T-helper 22 cell (primary cell): ENCODE data around the gene REXO2.
A peak's percentile ranks its signal among the peaks of the same experiment; 100 is the strongest.

Experiments
- DNase-seq: peaks from one replicate; pipeline ENCODE4 v3.0.0-alpha.2; 2020; ENCODE audit warnings: low read depth

REXO2 gene

DNA sequence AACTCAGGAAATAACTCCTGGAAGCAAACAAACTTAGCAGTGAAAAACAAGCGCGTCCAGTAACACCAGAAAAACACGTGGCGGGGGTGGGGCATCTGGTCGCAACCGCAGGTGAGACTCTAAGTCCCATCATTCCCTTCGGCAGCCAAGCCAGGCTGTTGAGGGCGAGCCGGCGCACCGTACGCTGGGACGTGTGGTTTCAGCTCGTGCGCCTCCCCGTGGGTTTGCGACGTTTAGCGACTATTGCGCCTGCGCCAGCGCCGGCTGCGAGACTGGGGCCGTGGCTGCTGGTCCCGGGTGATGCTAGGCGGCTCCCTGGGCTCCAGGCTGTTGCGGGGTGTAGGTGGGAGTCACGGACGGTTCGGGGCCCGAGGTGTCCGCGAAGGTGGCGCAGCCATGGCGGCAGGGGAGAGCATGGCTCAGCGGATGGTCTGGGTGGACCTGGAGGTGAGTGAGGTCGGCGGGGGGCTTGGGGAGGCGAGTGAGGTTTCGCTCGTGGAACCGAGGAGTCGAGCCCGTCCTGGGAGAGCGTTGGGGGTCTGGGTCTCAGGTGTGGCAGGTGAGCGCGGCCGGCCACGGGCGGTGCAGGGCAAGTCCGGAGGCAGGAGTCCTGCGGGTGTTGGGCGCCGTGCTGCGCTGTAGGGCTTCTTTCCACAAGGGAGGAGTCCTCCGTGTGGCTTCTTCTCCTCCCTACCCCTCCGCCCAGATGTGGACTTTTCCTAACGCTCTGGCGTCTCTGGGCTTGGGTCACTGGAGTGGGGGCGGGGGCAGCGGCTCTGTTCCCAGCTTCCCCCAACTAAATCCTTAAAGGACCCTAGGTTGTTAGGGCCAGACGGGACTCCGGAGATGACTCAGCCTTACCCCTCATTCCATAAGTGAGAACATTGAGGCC, at the start of gene REXO2:
Gene REXO2, plus strand, starts transcription at position 239 of the 892 bp plus-strand sequence. Its CDS starts 62 bp downstream, at position 301.
- DNase-seq: peak; percentile 90

DNA sequence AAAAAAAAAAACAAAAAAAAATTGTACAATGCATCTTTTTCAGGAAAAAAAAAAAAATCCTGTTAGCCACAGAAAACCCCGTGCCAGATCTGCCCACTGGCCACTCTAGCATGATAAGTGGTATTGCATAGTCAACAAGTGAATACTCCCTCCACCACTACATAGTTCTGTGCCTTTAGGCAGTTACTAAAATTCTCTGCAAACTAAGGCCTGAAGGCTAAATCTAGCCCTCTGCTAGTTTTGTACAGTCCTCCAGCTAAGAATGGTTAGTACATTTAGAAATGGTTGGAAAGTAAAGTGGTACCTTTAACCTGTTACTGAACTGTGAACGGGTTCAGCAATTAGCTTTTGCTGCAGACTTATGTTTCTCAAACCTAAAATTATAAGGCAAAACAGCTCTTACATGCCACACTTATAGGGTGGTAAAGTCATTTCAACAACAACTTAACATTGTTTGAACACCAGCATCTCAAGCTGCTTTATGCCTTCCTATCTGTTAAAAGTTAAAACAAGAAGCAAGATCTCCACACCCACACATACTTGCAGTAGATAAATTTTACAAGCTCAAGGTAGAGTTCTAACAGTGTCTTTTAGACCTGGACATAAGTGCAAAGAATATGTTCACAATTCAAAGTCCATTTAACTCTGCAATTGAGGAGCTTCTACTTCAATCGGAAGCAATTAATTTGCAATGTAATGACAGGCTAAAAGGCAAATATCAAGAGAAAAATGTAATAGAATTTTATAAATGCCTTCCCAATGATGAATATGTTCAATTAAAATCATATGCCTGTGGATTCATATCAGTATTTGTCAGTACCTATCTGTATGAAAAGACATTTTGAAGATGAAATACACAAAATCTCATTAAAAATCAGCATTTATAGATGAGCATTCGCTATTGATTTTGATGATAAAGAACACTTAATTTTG, 46.3 kb upstream of the REXO2 start:
- no peak for DNase-seq

DNA sequence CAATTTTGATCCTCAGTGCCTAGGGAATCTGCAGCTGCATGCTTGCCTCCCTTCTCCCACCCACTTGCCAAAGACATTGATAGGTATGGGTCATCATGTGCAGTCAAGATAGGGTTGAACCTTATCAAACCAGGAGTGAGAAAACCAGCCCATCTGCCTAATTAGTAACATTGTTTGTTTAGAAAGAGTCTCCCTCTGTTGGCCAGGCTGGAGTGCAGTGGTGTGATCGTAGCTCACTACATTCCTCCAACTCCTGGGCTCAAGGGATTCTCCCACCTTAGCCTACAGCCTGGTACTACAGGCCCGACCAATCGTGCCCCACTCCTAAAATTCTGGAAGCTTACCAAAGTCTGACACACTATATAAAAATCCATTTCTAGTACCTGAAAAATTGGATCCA, 43.5 kb upstream of the REXO2 start:
- DNase-seq: no peak

DNA sequence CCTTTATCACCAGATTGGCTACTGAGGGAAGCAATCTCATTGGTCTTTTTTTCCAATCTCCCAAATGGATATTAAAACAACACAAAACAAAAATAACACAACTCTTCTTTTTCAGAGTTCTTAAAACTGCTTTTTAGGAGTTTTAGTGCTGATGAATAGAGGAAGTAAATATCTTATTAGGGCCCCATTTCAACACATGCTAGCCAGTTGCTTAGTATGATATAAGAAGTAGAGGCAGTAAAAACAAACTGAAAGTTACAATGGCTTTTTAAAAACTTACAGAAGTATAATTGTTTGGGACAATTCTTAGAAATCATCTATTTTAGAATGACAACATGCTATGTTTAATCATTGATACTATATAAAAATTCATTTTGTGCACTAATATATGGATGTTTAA, 42.4 kb upstream of the REXO2 start:
- DNase-seq: no peak

DNA sequence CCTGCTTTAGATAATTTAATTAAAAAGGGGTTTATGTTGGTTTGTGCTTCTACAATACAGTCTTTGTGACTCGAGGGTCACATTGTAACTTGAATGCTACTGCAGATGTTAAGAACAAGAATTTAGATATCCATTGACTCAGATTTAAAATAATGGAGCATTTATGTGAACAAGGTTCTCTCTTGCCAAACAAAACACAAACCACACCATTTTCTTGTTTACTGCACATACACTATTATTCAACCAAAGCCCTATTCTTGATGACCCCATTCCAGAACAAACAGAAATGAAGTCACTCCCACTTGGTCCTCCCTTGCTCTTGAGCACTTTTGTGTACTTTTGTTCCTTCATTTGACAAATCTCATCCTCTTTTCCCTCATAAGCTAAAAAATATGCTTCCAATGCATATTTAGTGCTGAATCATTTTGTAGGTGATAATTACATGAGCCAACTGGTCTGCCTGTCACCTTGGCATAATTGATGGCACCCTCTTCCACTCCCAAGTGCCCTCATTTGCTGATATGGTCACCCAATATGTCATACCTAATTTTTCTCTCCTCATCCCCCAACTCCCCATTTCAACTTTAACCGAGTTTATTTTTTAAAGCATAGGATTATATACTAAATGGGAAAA, 41.8 kb upstream of the REXO2 start:
- no peak for DNase-seq

DNA sequence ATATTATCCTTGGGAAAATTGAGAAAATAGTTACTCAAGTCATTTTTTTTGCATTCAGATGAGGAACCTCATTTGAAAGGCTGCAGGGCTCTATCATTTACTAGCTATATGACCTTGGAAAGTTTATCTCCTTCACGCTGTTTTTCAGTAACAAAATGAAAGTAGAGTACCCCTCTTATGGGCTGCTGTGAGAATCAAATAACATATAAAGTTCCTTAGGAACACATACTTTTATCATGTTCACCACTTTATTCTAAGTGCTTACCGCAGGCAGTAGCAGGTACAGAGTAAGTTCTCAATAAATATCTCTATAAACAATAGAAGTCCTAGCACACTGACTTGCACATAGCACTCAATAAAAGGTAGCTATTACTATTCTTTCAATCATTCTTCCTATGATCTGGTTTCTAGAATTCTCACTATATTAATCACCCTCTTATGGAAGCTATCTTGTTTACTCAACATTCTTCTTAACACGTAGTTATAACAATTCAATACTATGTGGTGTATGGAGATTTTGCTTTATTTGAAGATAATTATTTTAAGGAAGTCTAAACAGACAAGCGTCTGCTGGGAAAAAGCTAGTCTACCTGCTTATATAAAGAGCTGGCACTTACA, 40.9 kb upstream of the REXO2 start:
- DNase-seq: no peak

DNA sequence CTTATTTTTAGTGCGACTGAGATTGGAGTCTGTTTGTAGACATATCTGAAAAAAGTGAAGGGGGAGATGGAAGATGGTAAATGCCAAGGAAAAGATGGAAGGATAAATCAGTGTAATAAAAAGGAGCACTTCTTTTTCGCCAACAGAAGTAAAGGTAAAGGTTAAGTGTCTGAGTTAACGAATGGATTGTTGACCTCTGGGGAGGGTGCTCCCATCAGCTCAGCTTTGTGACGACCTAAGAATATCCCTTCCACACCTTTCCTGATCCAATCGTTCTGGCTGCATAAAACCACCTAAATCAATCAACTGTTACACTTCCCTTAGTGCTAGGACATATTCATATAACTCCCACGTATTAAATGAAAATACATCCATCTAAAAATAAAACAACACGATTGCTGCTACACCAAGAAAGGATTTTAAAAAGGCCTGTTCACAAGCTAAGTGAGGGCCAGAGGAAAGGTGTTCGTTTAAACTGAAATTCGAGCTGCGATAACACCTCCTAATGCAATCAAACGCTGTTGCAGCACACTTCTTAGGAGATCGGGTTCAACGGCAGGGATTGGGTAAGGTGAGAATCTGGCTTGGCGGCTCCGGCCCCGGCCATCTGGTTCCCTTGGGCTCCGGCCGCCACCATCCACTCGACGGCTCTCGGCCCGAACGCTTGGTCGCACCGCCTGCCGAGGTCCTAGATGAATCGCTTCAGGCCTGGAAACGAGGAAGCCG, 39.6 kb upstream of the REXO2 start:
- DNase-seq: no peak

DNA sequence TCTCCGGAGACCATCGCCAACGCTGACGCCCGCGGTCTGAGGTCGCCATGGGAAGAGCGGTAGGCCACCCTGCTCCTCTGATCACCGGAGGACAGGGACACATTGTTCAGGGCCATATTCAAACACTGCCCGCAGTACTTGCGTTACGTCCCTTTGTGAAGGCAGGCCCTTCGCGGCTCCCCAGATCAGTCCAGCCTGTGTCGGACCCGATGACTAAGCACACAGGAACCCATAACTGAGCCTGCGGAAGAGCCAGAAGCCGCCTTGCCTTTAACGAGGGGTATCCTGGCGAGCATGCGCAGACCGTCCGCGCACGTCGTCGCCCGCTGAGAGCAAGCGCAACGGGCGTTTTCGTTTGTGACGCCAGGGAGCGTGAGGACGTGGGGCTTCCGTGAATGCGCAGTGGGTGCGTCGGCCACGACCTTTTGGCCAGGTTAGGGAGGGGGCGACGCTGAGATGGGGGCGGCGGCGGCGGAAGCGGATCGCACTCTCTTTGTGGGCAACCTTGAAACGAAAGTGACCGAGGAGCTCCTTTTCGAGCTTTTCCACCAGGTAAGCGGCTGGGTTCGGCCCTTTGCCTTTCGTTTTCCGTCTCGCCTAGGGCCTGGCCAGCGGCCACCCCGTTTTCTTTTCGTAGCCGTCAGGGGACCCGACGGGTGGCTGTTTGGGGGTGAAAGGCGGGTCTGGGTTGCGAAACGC, 38.9 kb upstream of the REXO2 start, which contains the start of the genes C11orf71 and RBM7:
Gene C11orf71, minus strand, starts transcription at position 296 of the 699 bp plus-strand sequence. Its CDS starts 180 bp downstream, at position 116.
Gene RBM7, plus strand, starts transcription at position 451 of the 699 bp plus-strand sequence. Its CDS starts 6 bp downstream, at position 457.
- DNase-seq: peak; percentile 97

DNA sequence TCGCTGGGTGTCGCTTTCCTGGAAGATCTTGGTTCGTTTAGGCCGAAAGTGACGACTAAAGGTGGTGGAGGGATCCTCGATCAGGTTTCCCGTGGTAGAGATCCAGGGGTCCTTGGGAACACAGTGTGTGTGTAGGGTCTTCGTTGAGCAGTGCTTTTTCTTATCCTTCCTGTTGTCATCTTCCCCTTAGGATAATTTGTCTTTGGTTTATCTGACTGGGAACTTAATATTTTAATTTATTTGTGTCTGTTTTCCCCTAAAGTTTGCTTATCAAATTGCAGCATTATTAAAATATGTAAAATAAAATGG, 38.4 kb upstream of the REXO2 start:
- no peak for DNase-seq

DNA sequence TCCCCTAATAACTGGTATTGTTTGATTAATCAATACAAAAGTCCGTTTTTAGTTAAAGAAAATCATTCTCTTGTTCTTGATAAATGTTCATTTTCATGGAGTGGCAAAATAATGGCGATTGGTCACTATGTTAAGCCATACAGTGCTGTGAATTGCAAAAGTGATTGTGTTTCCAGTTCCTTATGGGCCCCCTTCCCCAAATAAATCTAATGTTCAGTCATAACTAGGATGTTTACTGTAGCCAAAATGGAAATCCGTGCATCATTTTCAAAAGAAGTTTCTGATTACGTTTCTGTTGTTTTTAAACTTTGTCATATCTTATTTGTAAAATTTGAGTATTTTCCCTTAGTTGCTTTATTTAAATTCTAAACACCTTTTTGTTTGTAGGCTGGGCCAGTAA, 38.0 kb upstream of the REXO2 start:
- no peak for DNase-seq

DNA sequence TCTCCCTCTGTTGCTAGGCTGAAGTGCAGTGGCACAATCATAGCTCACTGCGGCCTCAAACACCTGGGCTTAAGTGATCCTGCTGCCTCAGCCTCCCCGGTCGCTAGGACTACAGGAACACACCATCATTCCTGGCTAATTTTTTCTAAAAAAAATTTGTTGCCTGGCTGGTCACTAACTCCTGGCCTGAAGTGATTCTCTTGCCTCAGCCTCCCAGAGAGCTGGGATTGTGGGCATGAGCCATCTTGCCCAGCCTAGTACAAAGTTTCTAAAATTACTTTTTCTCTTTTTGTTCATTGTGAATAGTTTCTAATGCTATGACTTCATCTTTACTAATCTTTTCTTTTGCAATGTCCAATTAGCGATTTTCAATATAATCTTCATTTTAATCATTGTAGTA, 26.3 kb upstream of the REXO2 start:
- no peak for DNase-seq

DNA sequence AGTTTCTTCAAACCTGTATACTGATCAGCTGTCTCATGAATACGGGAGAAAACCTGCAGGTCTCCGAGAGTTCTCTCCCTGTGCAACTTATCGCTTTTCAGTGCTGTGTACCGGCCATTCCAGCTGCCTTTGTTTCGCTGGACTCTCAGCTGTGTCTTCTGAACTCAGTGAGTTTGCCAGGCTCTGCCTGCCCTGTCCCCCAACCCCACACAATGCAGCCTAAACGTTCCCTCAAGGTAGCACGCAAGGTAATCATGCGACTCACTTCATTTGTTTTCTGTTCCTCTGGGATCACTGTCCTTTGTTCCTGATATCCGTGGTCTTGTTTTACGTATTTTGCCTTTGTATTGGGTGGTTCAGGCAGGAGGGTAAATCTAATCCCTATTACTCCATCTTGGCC, 25.3 kb upstream of the REXO2 start:
- DNase-seq: no peak

DNA sequence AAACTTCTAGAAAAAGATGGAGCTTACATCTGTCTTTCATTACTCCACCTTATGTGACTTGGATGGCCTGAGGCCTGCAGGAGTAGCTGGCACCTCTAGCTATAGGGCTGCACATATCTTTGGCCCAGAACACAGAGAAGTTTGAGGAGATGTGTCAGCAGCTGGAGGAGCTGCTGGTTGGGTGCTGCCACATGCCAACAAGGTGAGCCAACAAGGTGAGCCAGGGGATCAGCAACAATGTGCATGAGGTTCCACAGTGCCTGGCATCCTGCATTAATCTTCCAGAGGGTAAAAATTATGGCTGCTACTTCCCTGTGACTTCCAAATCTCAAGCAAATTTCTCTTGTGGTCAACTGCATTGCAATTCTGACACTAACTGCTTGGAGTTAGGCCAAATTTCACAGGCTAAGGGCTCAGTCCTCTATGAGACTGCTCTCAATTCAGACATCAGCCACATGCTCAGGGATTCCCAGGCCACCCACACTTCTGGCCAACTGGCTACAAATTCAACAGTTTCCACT, 22.8 kb upstream of the REXO2 start:
- no peak for DNase-seq

DNA sequence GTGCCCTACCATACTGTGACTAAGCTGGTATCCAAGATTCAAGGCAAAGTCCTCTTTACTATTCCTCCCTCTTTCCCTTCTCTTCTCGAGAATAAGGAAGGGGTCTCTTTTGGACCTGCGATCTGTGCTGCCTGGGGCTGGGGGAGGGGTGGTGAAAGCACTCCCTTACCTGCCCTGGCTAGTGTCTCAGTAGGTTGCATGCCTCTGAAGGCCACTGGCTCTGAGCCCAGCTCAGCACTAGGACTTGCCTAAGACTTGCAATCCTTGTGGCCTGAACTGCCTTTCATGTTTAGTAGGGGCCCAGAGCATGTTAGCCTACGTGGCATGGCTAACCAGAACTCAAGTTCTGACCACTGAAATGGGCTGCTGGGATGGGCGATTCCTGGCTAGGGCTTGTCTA, 13.0 kb upstream of the REXO2 start:
- DNase-seq: no peak

DNA sequence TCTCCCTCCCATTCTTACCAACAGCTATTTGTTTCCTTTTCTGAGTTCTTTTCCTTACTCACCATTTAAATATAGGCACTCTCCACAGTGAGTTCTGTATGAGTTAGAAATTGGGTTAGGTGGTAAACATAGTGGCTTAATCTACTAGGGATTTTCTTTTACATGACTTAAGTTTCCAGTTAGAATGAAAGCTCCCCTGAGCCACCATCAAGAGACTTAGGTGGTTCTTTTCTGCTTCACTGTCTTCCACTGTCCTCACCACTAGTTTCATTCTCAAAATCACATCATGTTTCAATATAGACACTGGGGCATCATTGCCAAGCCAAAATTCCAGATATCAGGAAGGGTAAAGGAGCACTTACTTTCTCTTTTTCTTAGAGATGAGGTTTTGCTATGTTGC, 9.0 kb upstream of the REXO2 start:
- no peak for DNase-seq

DNA sequence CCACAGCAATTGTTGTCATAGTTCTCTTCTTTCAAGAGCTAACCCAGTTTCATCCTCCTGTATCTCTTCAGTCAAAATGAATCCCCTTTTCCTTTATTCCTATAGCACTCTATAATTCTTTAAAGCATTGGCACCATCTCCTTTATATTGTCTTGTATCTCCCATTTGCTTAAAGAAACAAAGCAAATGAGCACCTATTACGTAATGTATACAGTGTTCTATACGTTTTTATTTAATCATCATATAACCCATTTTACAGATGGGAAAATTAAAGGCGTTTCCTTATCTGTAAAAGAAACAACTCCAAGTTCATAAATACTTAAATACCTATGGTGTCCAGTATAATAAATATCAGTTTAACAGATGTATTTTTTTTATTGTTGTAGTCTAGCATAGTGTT, 6.4 kb upstream of the REXO2 start:
- no peak for DNase-seq

DNA sequence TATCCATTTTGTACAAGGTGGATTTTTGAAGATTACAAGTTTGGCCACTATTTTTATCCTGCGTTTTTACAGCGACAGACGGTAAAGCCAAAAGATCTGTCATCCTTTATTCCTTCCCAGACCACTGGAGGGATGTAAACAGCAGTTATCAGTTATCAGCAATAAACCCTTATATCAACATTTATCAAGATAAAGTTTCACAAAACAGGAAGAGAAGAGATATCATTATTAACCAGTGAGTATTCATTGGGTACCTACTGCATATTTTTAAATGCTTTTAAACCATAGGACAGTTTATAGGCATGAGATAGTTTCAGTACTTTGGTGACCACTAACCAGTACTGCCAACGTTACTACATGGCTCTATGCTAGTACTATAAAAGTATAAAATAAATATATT, 5.9 kb upstream of the REXO2 start:
- no peak for DNase-seq

DNA sequence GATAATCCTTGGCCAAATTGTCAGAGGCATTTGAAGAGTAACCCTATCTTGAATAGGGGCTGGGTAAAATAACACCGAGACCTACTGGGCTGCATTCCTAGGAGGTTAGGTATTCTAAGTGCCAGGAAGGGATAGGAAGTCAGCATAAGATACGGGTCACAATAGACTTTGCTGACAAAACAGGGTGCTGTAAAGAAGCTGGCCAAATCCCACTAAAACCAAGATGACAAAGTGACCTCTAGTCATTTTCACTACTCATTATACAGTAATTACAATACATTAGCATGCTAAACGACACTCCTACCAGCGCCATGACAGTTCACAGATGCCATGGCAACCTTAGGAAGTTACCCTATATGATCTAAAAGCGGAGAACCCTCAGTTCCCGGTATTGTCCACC, 964 bp upstream of the REXO2 start:
- no peak for DNase-seq

DNA sequence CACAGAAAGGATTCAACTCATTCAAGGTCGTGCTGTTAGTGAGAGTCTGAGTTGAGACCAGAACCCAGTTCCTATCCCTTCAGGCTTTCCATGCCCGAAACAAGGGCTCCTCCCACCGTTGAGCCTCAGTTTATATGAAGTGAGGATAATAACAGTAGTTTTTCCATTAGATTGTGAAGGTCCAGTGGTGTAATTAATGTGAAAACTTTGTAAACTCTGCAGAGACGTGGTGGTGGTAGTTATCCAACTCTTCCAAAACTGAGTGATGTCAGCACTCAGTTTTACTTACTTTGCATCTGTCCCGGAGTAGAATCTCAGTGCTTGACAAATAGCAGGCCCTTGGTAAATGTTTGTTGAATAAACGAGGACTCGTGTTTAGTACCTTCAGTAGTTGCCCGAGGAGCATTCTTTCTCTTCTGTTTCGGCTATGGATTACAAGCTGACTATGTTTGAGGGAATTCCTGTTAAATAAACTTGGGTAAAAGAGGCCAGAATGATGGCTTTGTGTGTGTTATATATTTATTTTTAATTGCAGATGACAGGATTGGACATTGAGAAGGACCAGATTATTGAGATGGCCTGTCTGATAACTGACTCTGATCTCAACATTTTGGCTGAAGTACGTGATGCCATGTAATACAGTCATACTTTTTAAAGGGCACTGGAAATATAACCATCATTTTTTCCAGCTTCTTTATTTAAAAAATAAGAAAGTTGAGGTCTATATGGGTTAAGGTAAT, 1.0 kb downstream of the REXO2 start:
- DNase-seq: no peak
